ENCODE measurements around the gene SEMA3G. TPM values are rescaled to one million over a fixed set of nuclear protein-coding genes. Genes with fewer than 3 reads are reported as not detected.
A peak's percentile ranks its signal among the peaks of the same experiment; 100 is the strongest.

Gene SEMA3G
- total RNA-seq, 1 donor from 2014 or later: not detected

- intact Hi-C loops (cut with micrococcal nuclease): no loop called here
- Mint-ChIP-seq H3K27me3 (no peaks in the 10 kb centered on the region), H3K4me1 (peaks cover 40% of the 10 kb centered on the region), H3K9me3 (no peaks in the 10 kb centered on the region), H3K27ac (peak overlapping the region; percentile 89), H3K36me3 (ENCODE audit: low read depth) (peaks cover 27% of the 10 kb centered on the region), H3K4me3 (peak overlapping the region; percentile 91)
- CTCF ChIA-PET: no interaction called here
- TF ChIP-seq, protein P1, sequence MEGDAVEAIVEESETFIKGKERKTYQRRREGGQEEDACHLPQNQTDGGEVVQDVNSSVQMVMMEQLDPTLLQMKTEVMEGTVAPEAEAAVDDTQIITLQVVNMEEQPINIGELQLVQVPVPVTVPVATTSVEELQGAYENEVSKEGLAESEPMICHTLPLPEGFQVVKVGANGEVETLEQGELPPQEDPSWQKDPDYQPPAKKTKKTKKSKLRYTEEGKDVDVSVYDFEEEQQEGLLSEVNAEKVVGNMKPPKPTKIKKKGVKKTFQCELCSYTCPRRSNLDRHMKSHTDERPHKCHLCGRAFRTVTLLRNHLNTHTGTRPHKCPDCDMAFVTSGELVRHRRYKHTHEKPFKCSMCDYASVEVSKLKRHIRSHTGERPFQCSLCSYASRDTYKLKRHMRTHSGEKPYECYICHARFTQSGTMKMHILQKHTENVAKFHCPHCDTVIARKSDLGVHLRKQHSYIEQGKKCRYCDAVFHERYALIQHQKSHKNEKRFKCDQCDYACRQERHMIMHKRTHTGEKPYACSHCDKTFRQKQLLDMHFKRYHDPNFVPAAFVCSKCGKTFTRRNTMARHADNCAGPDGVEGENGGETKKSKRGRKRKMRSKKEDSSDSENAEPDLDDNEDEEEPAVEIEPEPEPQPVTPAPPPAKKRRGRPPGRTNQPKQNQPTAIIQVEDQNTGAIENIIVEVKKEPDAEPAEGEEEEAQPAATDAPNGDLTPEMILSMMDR (IDR thresholded peaks at IDR 0.05): no peak
- POLR2A ChIA-PET: interaction anchor here (0.5 to 0.9 kb wide), 3 partner anchors 48 to 458 kb away, joined by 3 to 8 read pairs (median 5); no protein-coding TSS in a partner anchor
- DNase-seq (no peak), ATAC-seq (ENCODE audit: low read depth) (no peak)
Measured at GRCh38 chr3:52454250-52454937, 9.5 kb upstream of the SEMA3G start.

DNA sequence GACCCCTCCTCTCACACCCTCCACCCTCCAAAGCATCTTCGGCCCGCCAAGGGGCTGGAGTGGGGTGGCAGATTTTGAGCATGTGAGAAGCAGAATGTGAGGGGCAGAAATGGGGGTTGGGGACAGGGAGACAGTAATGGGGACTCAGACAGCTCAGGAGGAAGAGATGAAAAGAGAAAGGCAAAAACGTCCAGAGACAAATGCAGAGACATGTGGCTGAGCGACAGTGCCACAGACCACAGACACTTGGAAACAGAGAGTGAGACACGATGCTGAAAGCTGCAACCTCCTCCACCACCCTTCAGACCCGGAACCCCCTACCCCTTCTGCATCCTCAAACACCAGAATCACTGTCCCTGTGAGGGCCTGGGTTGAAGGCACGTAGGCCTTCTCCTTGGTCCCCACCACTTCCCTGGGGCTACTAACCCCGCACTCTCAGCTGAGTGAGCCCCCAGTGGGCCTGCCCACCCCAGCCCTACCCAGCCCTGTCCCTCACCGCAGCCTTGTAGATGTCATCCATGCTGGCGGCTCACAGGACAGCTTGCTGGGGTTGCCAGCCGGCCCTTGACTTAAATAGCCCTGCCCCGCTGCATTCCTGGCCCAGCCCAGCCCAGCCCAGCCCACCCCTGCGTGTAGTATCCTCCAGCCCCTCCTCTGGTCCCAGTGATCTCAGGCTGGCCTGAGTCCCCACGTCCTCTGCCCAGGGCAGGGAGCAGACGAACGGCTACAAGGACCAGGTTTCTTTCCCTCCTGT, 8.8 kb upstream of the SEMA3G start, which contains the start of gene TNNC1:
Gene TNNC1, minus strand, starts transcription at position 546 of the 754 bp plus-strand sequence. Its CDS starts 26 bp downstream, at position 520.
- Mint-ChIP-seq H3K4me3 (peak within 1 kb of the TSS; percentile 91), H3K36me3 (ENCODE audit: low read depth) (peaks cover 20% of the 10 kb centered on the region), H3K4me1 (peaks cover 38% of the 10 kb centered on the region), H3K27ac (peak within 1 kb of the TSS; percentile 89), H3K27me3 (no peaks in the 10 kb centered on the region), H3K9me3 (no peaks in the 10 kb centered on the region)
- ChIA-PET CTCF (no interaction called here), POLR2A (interaction anchor here (0.5 to 0.9 kb wide), 2 partner anchors 48 to 305 kb away, joined by 3 to 8 read pairs; no protein-coding TSS in a partner anchor)
- TF ChIP-seq, protein P1 (IDR thresholded peaks at IDR 0.05): no peak
- ATAC-seq (ENCODE audit: low read depth): no peak
- DNase-seq: no peak
- intact Hi-C loops (cut with micrococcal nuclease): no loop called here

DNA sequence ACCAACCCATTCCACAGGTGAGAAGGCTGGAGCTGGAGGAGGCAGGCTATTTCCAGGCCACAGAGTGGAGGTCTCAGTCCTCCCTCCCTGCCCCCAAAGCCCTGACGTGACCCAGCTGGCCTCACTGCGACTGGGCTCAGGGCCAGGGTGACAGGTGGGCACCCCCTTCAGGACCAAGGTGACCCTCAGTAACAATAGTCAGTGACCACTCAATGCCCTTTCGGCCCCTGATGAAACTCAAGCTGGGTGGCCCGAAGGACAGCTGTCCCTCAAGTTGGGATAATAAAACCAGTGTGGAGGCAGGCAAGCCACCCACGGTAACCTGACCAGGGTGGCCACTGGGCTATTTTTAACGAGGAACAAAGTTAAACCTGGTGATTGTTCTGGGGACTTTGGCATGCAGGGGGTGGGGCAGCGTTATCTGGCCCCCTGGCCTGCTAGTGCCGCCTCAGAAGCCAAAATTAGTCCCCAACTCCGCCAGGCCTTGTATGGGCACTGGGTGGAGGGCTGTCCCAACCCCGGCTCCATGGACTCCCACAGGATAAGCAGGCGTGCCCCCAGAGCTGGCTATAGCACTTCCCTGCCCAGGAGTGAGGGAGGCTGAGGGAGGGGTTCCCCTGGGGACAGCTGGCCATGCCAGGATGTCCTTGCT, 7.8 kb upstream of the SEMA3G start:
- no peak for DNase-seq
- no peak overlapping the region for H3K27ac Mint-ChIP-seq

GRCh38 chr3:52452126-52452525, 7.2 kb upstream of the SEMA3G start:
- TF ChIP-seq, protein P1 (IDR thresholded peaks at IDR 0.05): no peak
- Mint-ChIP-seq H3K27me3 (no peaks in the 10 kb centered on the region), H3K27ac (no peak overlapping the region), H3K4me1 (peaks cover 26% of the 10 kb centered on the region), H3K4me3 (no peak overlapping the region), H3K36me3 (ENCODE audit: low read depth) (peaks cover 6% of the 10 kb centered on the region), H3K9me3 (no peaks in the 10 kb centered on the region)
- intact Hi-C loops (cut with micrococcal nuclease): no loop called here
- ATAC-seq (ENCODE audit: low read depth) (no peak), DNase-seq (no peak)
- ChIA-PET CTCF (no interaction called here), POLR2A (interaction anchor here (0.5 kb wide), 1 partner anchor 93 kb away, joined by 3 read pairs; no protein-coding TSS in a partner anchor)

More for the DNA sequence above, 7.8 kb upstream of the SEMA3G start:
- POLR2A ChIA-PET: no interaction called here
- H3K27me3 Mint-ChIP-seq: no peaks in the 10 kb centered on the region
- H3K36me3 Mint-ChIP-seq (ENCODE audit: low read depth): peaks cover 11% of the 10 kb centered on the region
- CTCF ChIA-PET: no interaction called here
- TF ChIP-seq, protein P1 (IDR thresholded peaks at IDR 0.05): no peak
- no peak overlapping the region for H3K4me3 Mint-ChIP-seq
- H3K4me1 Mint-ChIP-seq: peaks cover 31% of the 10 kb centered on the region
- ATAC-seq (ENCODE audit: low read depth): no peak
- intact Hi-C loops (cut with micrococcal nuclease): no loop called here
- no peaks in the 10 kb centered on the region for H3K9me3 Mint-ChIP-seq

Measured in activated B cell treated with CpG ODN at 0.5 μM for 24 hours (primary cell).